H1 (cell line): ENCODE data around the gene KCNJ10. TPM values are rescaled to one million over a fixed set of nuclear protein-coding genes. Genes with fewer than 3 reads are reported as not detected.

Source experiments
- BRCA1 ChIP-seq: IDR thresholded peaks from 2 replicates; pipeline ENCODE4 v1.6.1; 2012; ENCODE audit warnings: low read depth, low read length, improper control_type of control experiment
- CTCF ChIP-seq, 3 experiments: IDR thresholded peaks; 1 replicate in 2 of 3; 2 replicates in 1 of 3; pipeline versions ENCODE4 v1.5.1 to v1.6.1; 2011; ENCODE audit warnings: low read length in 3 of 3, mild to moderate bottlenecking in 3 of 3, inconsistent platforms in 2 of 3, low read depth in 1 of 3, moderate library complexity in 1 of 3; ENCODE audit not compliant: insufficient read depth in 1 of 3; ENCODE audit errors: control extremely low read depth in 1 of 3
- EP300 ChIP-seq, 2 experiments: IDR thresholded peaks; 1 replicate in 1 of 2; 2 replicates in 1 of 2; pipeline ENCODE4 v1.6.1; 2011 to 2012; ENCODE audit warnings: low read depth in 2 of 2, low read length in 2 of 2, mild to moderate bottlenecking in 2 of 2, borderline replicate concordance in 1 of 2, inconsistent platforms in 1 of 2, moderate library complexity in 1 of 2
- GABPA ChIP-seq: IDR thresholded peaks from 2 replicates; pipeline ENCODE4 v1.6.1; 2011; ENCODE audit warnings: mild to moderate bottlenecking, low read length, moderate library complexity, borderline replicate concordance; ENCODE audit not compliant: insufficient read depth
- POLR2AphosphoS5 ChIP-seq: IDR thresholded peaks from 2 replicates; pipeline ENCODE4 v1.6.1; 2011; ENCODE audit warnings: low read depth, low read length
- RBBP5 ChIP-seq: IDR thresholded peaks from 2 replicates; pipeline ENCODE4 v1.7.1; 2012; ENCODE audit warnings: low read depth, mild to moderate bottlenecking, inconsistent platforms, low read length, moderate library complexity, borderline replicate concordance
- TCF12 ChIP-seq: IDR thresholded peaks from 2 replicates; pipeline ENCODE4 v1.6.1; 2011; ENCODE audit warnings: low read depth, mild to moderate bottlenecking, low read length
- polyA plus RNA-seq, 7 experiments: library from polyadenylated mRNA; depleted of rRNA in 3 of 7; stranded (reverse) in 5 of 7; unstranded in 2 of 7; fragments of >200 nt in 5 of 7; fragments of 200-250 nt in 2 of 7; gene quantifications; 1 replicate in 5 of 7; 2 replicates in 1 of 7; 4 replicates in 1 of 7; pipeline versions ENCODE4 v1.2.1 to v1.2.3, GENCODE V29; 2011 to 2013; ENCODE audit warnings: missing spikeins in 2 of 7, mixed read lengths in 2 of 7
- total RNA-seq: library from RNA; stranded (reverse); fragmentation: NEBNext Ultra II Directional; extraction: Animal tissue kit (Norgen Biotek cat#: 25700); gene quantifications from 2 replicates; pipeline ENCODE4 v1.2.1, GENCODE V29; 2021

KCNJ10 gene
- total and polyA plus RNA-seq, 2 of the 8 experiments (the other 6 are each of a cell fraction or from before 2014, with no cell fraction given): 1.7 to 2.4 TPM

GRCh38 chr1:160006312-160006940 lies 63.5 kb downstream of the KCNJ10 start (continued):
- no peak for TF ChIP-seq POLR2AphosphoS5
- no peak for TF ChIP-seq RBBP5
- TF ChIP-seq GABPA: no peak
- TF ChIP-seq CTCF (IDR thresholded peaks at IDR 0.05; ENCODE audit: control extremely low read depth in 1 of 3, insufficient read depth in 1 of 3, low read depth in 1 of 3, low read length in 3 of 3): peak; percentile 94 to 97 (median 94)
- no peak for TF ChIP-seq EP300 (IDR thresholded peaks at IDR 0.05; ENCODE audit: borderline replicate concordance in 1 of 2, low read depth in 2 of 2, low read length in 2 of 2)
- TF ChIP-seq TCF12: peak; percentile 83; the same call in 1 of the 2 replicates
- no peak for TF ChIP-seq BRCA1
